NB4 (cell line): ENCODE measurements around the gene RSRC1.
"Not testable (repeated sequence)": the region's sequence is repeated elsewhere in the genome, so short reads cannot be mapped to it uniquely, and the experiment has no call there.

Source experiments
- CTCF ChIP-seq: IDR thresholded peaks from one replicate; pipeline ENCODE4 v1.5.1; 2012; ENCODE audit warnings: low read depth, low read length
- MAX ChIP-seq: IDR thresholded peaks from 2 replicates; pipeline ENCODE4 v1.6.1; 2011; ENCODE audit warnings: low read depth, low read length
- POLR2A ChIP-seq: IDR thresholded peaks from 2 replicates; pipeline ENCODE4 v1.6.1; 2011; ENCODE audit warnings: mild to moderate bottlenecking; ENCODE audit not compliant: insufficient read length; ENCODE audit errors: extremely low read depth

GRCh38 chr3:158408518-158408897, 298.6 kb downstream of the RSRC1 start:
- not testable (repeated sequence) for TF ChIP-seq CTCF, MAX, POLR2A
